ENCODE results near the gene ADCY9.

- no peak for TF ChIP-seq POLR2A (IDR thresholded peaks at IDR 0.05; ENCODE audit: low read length)
- TF ChIP-seq REST (IDR thresholded peaks at IDR 0.05) = no peak
- no peak for TF ChIP-seq NFE2L2 (conservative IDR thresholded peaks at IDR 0.05; ENCODE audit: low read length)
- TF ChIP-seq RAD21 (conservative IDR thresholded peaks at IDR 0.05 in 1 of 2, IDR thresholded peaks at IDR 0.05 in 1 of 2) = no peak
- no peak for TF ChIP-seq CTCF (IDR thresholded peaks at IDR 0.05)
- no peak for TF ChIP-seq EP300 (IDR thresholded peaks at IDR 0.05)
- no peak for TF ChIP-seq RCOR1 (IDR thresholded peaks at IDR 0.05; ENCODE audit: low read depth, low read length)
Measured at GRCh38 chr16:3912897-3913296, 203.3 kb downstream of the ADCY9 start.

Measured in A549 (cell line).